Urinary bladder (tissue), 4 donors: ENCODE data around the gene ZNF117. TPM values are rescaled to one million over a fixed set of nuclear protein-coding genes. Genes with fewer than 3 reads are reported as not detected.
"Not testable (repeated sequence)": the region's sequence is repeated elsewhere in the genome, so short reads cannot be mapped to it uniquely, and the experiment has no call there.

ENCODE experiments used
- DNase-seq: peaks from one replicate; pipeline ENCODE4 v3.0.0-alpha.2; 2015; ENCODE audit errors: extremely low spot score
- H3K27ac ChIP-seq: one replicate; pipeline ENCODE4 v1.5.1; 2013; ENCODE audit warnings: low read depth, mild to moderate bottlenecking, moderate library complexity
- H3K36me3 ChIP-seq: one replicate; pipeline ENCODE4 v1.6.1; 2013; ENCODE audit warnings: mild to moderate bottlenecking, moderate library complexity; ENCODE audit not compliant: insufficient read depth
- H3K4me1 ChIP-seq: one replicate; pipeline ENCODE4 v1.6.1; 2013; ENCODE audit warnings: mild to moderate bottlenecking, moderate library complexity; ENCODE audit not compliant: insufficient read depth
- H3K4me3 ChIP-seq: one replicate; pipeline ENCODE4 v1.5.1; 2013; ENCODE audit warnings: low read depth, low read length
- WGBS: extraction: QIAGEN DNeasy Blood & Tissue Kit; methylation state at CpG from one replicate; pipeline ENCODE4 v1.1.7; 2013; 5-methylcytosine and 5-hydroxymethylcytosine counted together
- polyA plus RNA-seq: library from polyadenylated mRNA; stranded (reverse); fragments of 200-250 nt; gene quantifications from one replicate; pipeline ENCODE4 v1.2.3, GENCODE V29; 2013
- total RNA-seq: library from RNA; depleted of rRNA; stranded (reverse); fragments of >200 nt; gene quantifications from one replicate; pipeline ENCODE4 v1.2.3, GENCODE V29; 2014
- donor health status: healthy with polysubstance abuse.
- donor health status: healthy.

Gene ZNF117
- total and polyA plus RNA-seq, 2 donors: 3.1 to 52.5 TPM

- WGBS: 83% methylated on average over 3 of the region's 3 CpGs
- H3K4me1 ChIP-seq: no peaks in the 10 kb centered on the region
- no peak overlapping the region for H3K27ac ChIP-seq
- no peak for DNase-seq
- H3K36me3 ChIP-seq: no peaks in the 10 kb centered on the region
- no peak overlapping the region for H3K4me3 ChIP-seq
These were observed 31.6 kb downstream of the ZNF117 start for GRCh38 chr7:64959072-64959747.

- Histone ChIP-seq H3K4me3 (no peak overlapping the region), H3K36me3 (no peaks in the 10 kb centered on the region), H3K4me1 (no peaks in the 10 kb centered on the region), H3K27ac (no peak overlapping the region)
- 8% methylated on average over 1 of the region's 1 CpG for WGBS
- DNase-seq: no peak
These were observed 39.5 kb downstream of the ZNF117 start for GRCh38 chr7:64951250-64951848.

- not testable (repeated sequence) for H3K27ac ChIP-seq
These were observed 40.2 kb downstream of the ZNF117 start for GRCh38 chr7:64950673-64951072.

DNA sequence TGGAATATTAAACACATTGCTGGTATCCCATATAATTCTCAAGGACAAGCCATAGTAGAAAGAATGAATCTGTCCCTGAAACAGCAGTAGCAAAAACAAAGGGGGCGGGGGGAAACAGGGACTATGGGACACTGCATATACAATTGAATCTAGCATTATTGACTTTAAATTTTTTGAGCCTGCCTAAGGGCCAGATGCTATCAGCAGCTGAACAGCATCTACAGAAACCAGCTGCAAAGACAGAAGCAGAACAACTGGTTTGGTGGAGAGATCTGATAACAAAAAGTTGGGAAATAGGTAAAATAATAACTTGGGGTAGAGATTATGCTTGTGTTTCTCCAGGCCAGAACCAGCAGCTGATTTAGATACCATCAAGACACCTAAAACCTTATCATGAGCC lies 42.1 kb downstream of the ZNF117 start:
- DNase-seq, H3K36me3 ChIP-seq, H3K4me3 ChIP-seq, H3K4me1 ChIP-seq, H3K27ac ChIP-seq: not testable (repeated sequence)
- WGBS: 84% methylated on average over 1 of the region's 1 CpG

More at GRCh38 chr7:64950673-64951072, 40.2 kb downstream of the ZNF117 start:
- H3K36me3 ChIP-seq, DNase-seq, H3K4me1 ChIP-seq, H3K4me3 ChIP-seq: not testable (repeated sequence)
- 56% methylated on average over 9 of the region's 9 CpGs for whole genome bisulfite sequencing

GRCh38 chr7:64947252-64948000 lies 43.4 kb downstream of the ZNF117 start:
- no peaks in the 10 kb centered on the region for H3K36me3 ChIP-seq
- DNase-seq: no peak
- 2% methylated on average over 59 of the region's 59 CpGs for WGBS
- H3K4me1 ChIP-seq: no peaks in the 10 kb centered on the region
- H3K27ac ChIP-seq: no peak overlapping the region
- peak overlapping the region; percentile 16 for H3K4me3 ChIP-seq

GRCh38 chr7:64946772-64947171 lies 44.1 kb downstream of the ZNF117 start:
- DNase-seq: no peak
- WGBS: 37% methylated on average over 5 of the region's 5 CpGs
- Histone ChIP-seq H3K36me3 (no peaks in the 10 kb centered on the region), H3K27ac (no peak overlapping the region), H3K4me1 (no peaks in the 10 kb centered on the region), H3K4me3 (no peak overlapping the region)

DNA sequence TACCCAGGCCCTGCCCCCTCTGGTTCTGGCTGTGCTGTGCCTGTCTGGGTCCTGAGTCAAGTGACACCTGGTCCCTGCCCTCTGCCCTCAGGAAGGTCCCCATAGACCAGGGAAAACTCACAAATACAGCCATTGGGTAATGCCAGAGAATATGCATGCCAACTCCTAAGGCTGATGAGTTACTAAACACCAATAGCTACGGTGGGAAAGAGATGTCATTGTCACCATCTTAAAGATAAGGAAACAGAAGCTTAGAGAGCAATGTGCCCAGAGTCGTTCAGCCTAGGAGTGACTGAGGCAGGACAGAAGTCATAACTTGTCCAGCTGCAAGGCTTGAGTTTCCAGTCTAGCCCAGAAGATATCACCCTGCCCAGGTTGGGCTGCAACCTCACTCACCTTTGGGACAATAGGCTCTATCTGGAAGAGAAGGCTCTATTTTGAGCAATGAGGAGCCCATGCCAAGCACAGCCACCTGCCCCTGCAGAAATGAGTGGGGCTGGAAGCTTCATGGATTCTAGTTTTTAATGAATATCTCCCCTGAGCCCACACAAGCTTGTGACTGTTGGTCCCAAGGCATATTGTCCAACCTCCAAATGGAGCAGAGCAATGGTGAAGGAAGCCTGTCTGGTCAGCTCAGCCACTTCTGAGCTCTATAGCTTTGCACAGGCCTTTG lies 45.2 kb downstream of the ZNF117 start:
- Histone ChIP-seq H3K4me3 (no peak overlapping the region), H3K4me1 (no peaks in the 10 kb centered on the region), H3K36me3 (no peaks in the 10 kb centered on the region), H3K27ac (no peak overlapping the region)
- DNase-seq: no peak
- 21% methylated on average over 2 of the region's 2 CpGs for WGBS

GRCh38 chr7:64944667-64945502 lies 46.0 kb downstream of the ZNF117 start:
- DNase-seq, H3K27ac ChIP-seq, H3K4me1 ChIP-seq, H3K4me3 ChIP-seq, H3K36me3 ChIP-seq: not testable (repeated sequence)
- WGBS: 82% methylated on average over 5 of the region's 5 CpGs

GRCh38 chr7:64940021-64940420 lies 50.8 kb downstream of the ZNF117 start:
- H3K4me1 ChIP-seq, H3K4me3 ChIP-seq, H3K36me3 ChIP-seq, H3K27ac ChIP-seq, DNase-seq: not testable (repeated sequence)
- WGBS: 94% methylated on average over 6 of the region's 6 CpGs

- Histone ChIP-seq H3K27ac (no peak overlapping the region), H3K4me1 (no peaks in the 10 kb centered on the region), H3K36me3 (no peaks in the 10 kb centered on the region), H3K4me3 (no peak overlapping the region)
- DNase-seq: no peak
- WGBS: 90% methylated on average over 1 of the region's 1 CpG
These were observed 52.3 kb downstream of the ZNF117 start for GRCh38 chr7:64938540-64938939.

DNA sequence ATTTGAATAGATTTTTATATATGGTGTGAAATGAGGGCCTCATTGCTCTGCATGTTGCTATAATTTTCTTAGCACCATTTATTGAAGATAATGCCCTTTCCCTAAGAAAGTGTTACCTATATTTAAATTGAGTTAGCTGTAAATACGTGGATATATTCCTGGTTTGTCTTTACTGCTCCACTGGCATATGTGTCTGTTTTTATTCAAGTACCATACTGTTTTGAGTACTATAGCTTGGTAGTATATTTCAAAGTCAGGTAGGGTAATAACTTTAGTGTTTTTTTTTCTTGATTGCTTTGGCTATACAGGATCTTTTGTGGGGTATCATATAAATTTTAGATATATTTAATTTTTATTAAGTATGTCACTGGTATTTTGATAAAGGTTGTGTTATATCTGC lies 56.4 kb downstream of the ZNF117 start:
- no peak overlapping the region for H3K27ac ChIP-seq
- H3K4me3 ChIP-seq: no peak overlapping the region
- H3K36me3 ChIP-seq: no peaks in the 10 kb centered on the region
- 94% methylated on average over 1 of the region's 1 CpG for WGBS
- no peaks in the 10 kb centered on the region for H3K4me1 ChIP-seq
- no peak for DNase-seq

GRCh38 chr7:64928252-64929187 lies 62.3 kb downstream of the ZNF117 start:
- not testable (repeated sequence) for H3K27ac ChIP-seq, DNase-seq, H3K4me1 ChIP-seq, H3K36me3 ChIP-seq, H3K4me3 ChIP-seq
- WGBS: 99% methylated on average over 4 of the region's 4 CpGs
